Activated T-helper 2 cell treated with anti-CD3 and anti-CD28 coated beads, Interferon-gamma antibody, Interleukin-2, Interleukin-4, amounts not matched to agents 10 μg/mL and 5 μg/mL and 100 μg/mL, durations not matched to agents 14 hours and 24 hours and 36 hours (primary cell): ENCODE results near the gene PADI4. TPM values are rescaled to one million over a fixed set of nuclear protein-coding genes. Genes with fewer than 3 reads are reported as not detected.

Experiments used
- DNase-seq: peaks from one replicate; pipeline ENCODE4 v3.0.0; 2021; ENCODE audit warnings: low spot score
- H3K27ac Mint-ChIP-seq: one replicate; pipeline ENCODE4 v1.8.0; 2021; ENCODE audit warnings: mixed read lengths
- H3K27me3 Mint-ChIP-seq: one replicate; pipeline ENCODE4 v1.8.0; 2021; ENCODE audit warnings: low read depth, mixed read lengths
- H3K36me3 Mint-ChIP-seq: one replicate; pipeline ENCODE4 v1.8.0; 2021; ENCODE audit warnings: low read depth, mixed read lengths
- H3K4me1 Mint-ChIP-seq: one replicate; pipeline ENCODE4 v1.8.0; 2021; ENCODE audit warnings: low read depth, mixed read lengths
- H3K4me3 Mint-ChIP-seq: one replicate; pipeline ENCODE4 v1.8.0; 2021; ENCODE audit warnings: low read depth, mild to moderate bottlenecking, moderate library complexity, mixed read lengths
- H3K9me3 Mint-ChIP-seq: one replicate; pipeline ENCODE4 v1.8.0; 2021; ENCODE audit warnings: mixed read lengths
- intact Hi-C: fragments of 100-400 bp; cut with micrococcal nuclease; formaldehyde crosslinking; loops from one replicate; pipeline ENCODE4 v1.15.1; 2023
- total RNA-seq: library from RNA; stranded (reverse); gene quantifications from 2 replicates; pipeline ENCODE4 v1.2.3, GENCODE V29; 2022

Gene PADI4
- total RNA-seq, 1 donor from 2014 or later: not detected

GRCh38 chr1:17369466-17369865 is 61.5 kb downstream of the PADI4 start:
- no peak overlapping the region for H3K4me3 Mint-ChIP-seq
- intact Hi-C loops: no loop called here
- no peaks in the 10 kb centered on the region for H3K4me1 Mint-ChIP-seq
- H3K27me3 Mint-ChIP-seq: peaks cover 1% of the 10 kb centered on the region
- no peak overlapping the region for H3K27ac Mint-ChIP-seq
- H3K36me3 Mint-ChIP-seq: no peaks in the 10 kb centered on the region
- H3K9me3 Mint-ChIP-seq: no peaks in the 10 kb centered on the region
- DNase-seq: no peak

- intact Hi-C loops: no loop called here
- Mint-ChIP-seq H3K27ac (no peak overlapping the region), H3K36me3 (no peaks in the 10 kb centered on the region), H3K27me3 (peaks cover 1% of the 10 kb centered on the region), H3K9me3 (no peaks in the 10 kb centered on the region), H3K4me3 (no peak overlapping the region), H3K4me1 (no peaks in the 10 kb centered on the region)
- no peak for DNase-seq
These were observed 62.6 kb downstream of the PADI4 start for GRCh38 chr1:17370618-17371017.

GRCh38 chr1:17371896-17372295 is 63.9 kb downstream of the PADI4 start, which contains the start of gene PADI6:
Gene PADI6 (plus strand): TSS chr1:17372196. CDS start chr1:17372246, 50 bp downstream.
- Mint-ChIP-seq H3K4me1 (no peaks in the 10 kb centered on the region), H3K36me3 (no peaks in the 10 kb centered on the region), H3K27ac (no peak within 1 kb of the TSS), H3K27me3 (no peaks in the 10 kb centered on the region), H3K4me3 (no peak within 1 kb of the TSS), H3K9me3 (no peaks in the 10 kb centered on the region)
- intact Hi-C loops: no loop called here
- DNase-seq: no peak

GRCh38 chr1:17372955-17373354 is 65.0 kb downstream of the PADI4 start:
- Mint-ChIP-seq H3K9me3 (no peaks in the 10 kb centered on the region), H3K4me1 (no peaks in the 10 kb centered on the region)
- intact Hi-C loops: no loop called here

GRCh38 chr1:17375651-17376050 is 67.7 kb downstream of the PADI4 start:
- DNase-seq: no peak
- Mint-ChIP-seq H3K4me3 (no peak overlapping the region), H3K27me3 (peaks cover under 1% of the 10 kb centered on the region), H3K36me3 (no peaks in the 10 kb centered on the region), H3K27ac (no peak overlapping the region), H3K4me1 (no peaks in the 10 kb centered on the region), H3K9me3 (no peaks in the 10 kb centered on the region)
- intact Hi-C loops: no loop called here

More at GRCh38 chr1:17372955-17373354, 65.0 kb downstream of the PADI4 start:
- Mint-ChIP-seq H3K36me3 (no peaks in the 10 kb centered on the region), H3K27ac (no peak overlapping the region), H3K4me3 (no peak overlapping the region), H3K27me3 (no peaks in the 10 kb centered on the region)
- DNase-seq: no peak

GRCh38 chr1:17377325-17377953 is 69.4 kb downstream of the PADI4 start:
- H3K9me3 Mint-ChIP-seq: no peaks in the 10 kb centered on the region
- intact Hi-C loops: no loop called here
- H3K4me3 Mint-ChIP-seq: no peak overlapping the region
- H3K27ac Mint-ChIP-seq: no peak overlapping the region
- peaks cover 2% of the 10 kb centered on the region for H3K27me3 Mint-ChIP-seq
- DNase-seq: no peak
- H3K36me3 Mint-ChIP-seq: no peaks in the 10 kb centered on the region
- no peaks in the 10 kb centered on the region for H3K4me1 Mint-ChIP-seq

GRCh38 chr1:17381161-17381560 is 73.2 kb downstream of the PADI4 start:
- no peak for DNase-seq
- Mint-ChIP-seq H3K27me3 (peaks cover 2% of the 10 kb centered on the region), H3K9me3 (no peaks in the 10 kb centered on the region), H3K4me3 (no peak overlapping the region), H3K36me3 (no peaks in the 10 kb centered on the region), H3K4me1 (no peaks in the 10 kb centered on the region), H3K27ac (no peak overlapping the region)
- intact Hi-C loops: no loop called here

- intact Hi-C loops: no loop called here
- Mint-ChIP-seq H3K4me3 (no peak overlapping the region), H3K4me1 (no peaks in the 10 kb centered on the region), H3K9me3 (no peaks in the 10 kb centered on the region), H3K27me3 (no peaks in the 10 kb centered on the region), H3K27ac (no peak overlapping the region), H3K36me3 (no peaks in the 10 kb centered on the region)
- DNase-seq: no peak
These were observed 84.3 kb downstream of the PADI4 start for GRCh38 chr1:17392199-17392740.

GRCh38 chr1:17393230-17393629 is 85.2 kb downstream of the PADI4 start:
- intact Hi-C loops: no loop called here
- Mint-ChIP-seq H3K4me3 (no peak overlapping the region), H3K4me1 (no peaks in the 10 kb centered on the region), H3K9me3 (no peaks in the 10 kb centered on the region), H3K27ac (no peak overlapping the region), H3K27me3 (no peaks in the 10 kb centered on the region), H3K36me3 (no peaks in the 10 kb centered on the region)
- DNase-seq: no peak

- no peaks in the 10 kb centered on the region for H3K9me3 Mint-ChIP-seq
- H3K4me1 Mint-ChIP-seq: no peaks in the 10 kb centered on the region
- H3K4me3 Mint-ChIP-seq: no peak overlapping the region
- no peaks in the 10 kb centered on the region for H3K36me3 Mint-ChIP-seq
- intact Hi-C loops: no loop called here
- no peak for DNase-seq
- no peaks in the 10 kb centered on the region for H3K27me3 Mint-ChIP-seq
- no peak overlapping the region for H3K27ac Mint-ChIP-seq
These were observed 90.1 kb downstream of the PADI4 start for GRCh38 chr1:17397910-17398695.

- no peak for DNase-seq
- Mint-ChIP-seq H3K4me3 (no peak overlapping the region), H3K27me3 (no peaks in the 10 kb centered on the region), H3K36me3 (peaks cover 2% of the 10 kb centered on the region), H3K4me1 (no peaks in the 10 kb centered on the region), H3K9me3 (no peaks in the 10 kb centered on the region), H3K27ac (no peak overlapping the region)
- intact Hi-C loops: no loop called here
These were observed 92.8 kb downstream of the PADI4 start for GRCh38 chr1:17400725-17401341.

GRCh38 chr1:17401841-17402240 is 93.8 kb downstream of the PADI4 start:
- Mint-ChIP-seq H3K4me3 (no peak overlapping the region), H3K4me1 (no peaks in the 10 kb centered on the region), H3K36me3 (peaks cover 8% of the 10 kb centered on the region)

GRCh38 chr1:17403081-17403480 is 95.1 kb downstream of the PADI4 start:
- Mint-ChIP-seq H3K9me3 (no peaks in the 10 kb centered on the region), H3K27me3 (no peaks in the 10 kb centered on the region)
- intact Hi-C loops: no loop called here

More at GRCh38 chr1:17401841-17402240, 93.8 kb downstream of the PADI4 start:
- Mint-ChIP-seq H3K9me3 (no peaks in the 10 kb centered on the region), H3K27me3 (no peaks in the 10 kb centered on the region), H3K27ac (no peak overlapping the region)
- intact Hi-C loops: no loop called here
- no peak for DNase-seq

More at GRCh38 chr1:17403081-17403480, 95.1 kb downstream of the PADI4 start:
- H3K36me3 Mint-ChIP-seq: peaks cover 19% of the 10 kb centered on the region
- no peak overlapping the region for H3K27ac Mint-ChIP-seq
- no peak for DNase-seq
- no peak overlapping the region for H3K4me3 Mint-ChIP-seq
- no peaks in the 10 kb centered on the region for H3K4me1 Mint-ChIP-seq
